ENCODE measurements around the gene RCAN1.
"Not testable (repeated sequence)": the region's sequence is repeated elsewhere in the genome, so short reads cannot be mapped to it uniquely, and the experiment has no call there.

GRCh38 chr21:34563370-34563769 lies 51.5 kb downstream of the RCAN1 start:
- TF ChIP-seq EP300 (IDR thresholded peaks at IDR 0.05); POLR2A (IDR thresholded peaks at IDR 0.05; ENCODE audit: low read length); CTCF (IDR thresholded peaks at IDR 0.05); MAZ (IDR thresholded peaks at IDR 0.05; ENCODE audit: borderline replicate concordance, low read depth, low read length); NR3C1 (IDR thresholded peaks at IDR 0.05); ZFP36 (IDR thresholded peaks at IDR 0.05; ENCODE audit: borderline replicate concordance, partially characterized antibody); FOSL2 (IDR thresholded peaks at IDR 0.05); FOSL2 (CRISPR knock-in tag; IDR thresholded peaks at IDR 0.05); RCOR1 (IDR thresholded peaks at IDR 0.05; ENCODE audit: low read depth, low read length); FOXS1 (CRISPR knock-in tag; IDR thresholded peaks at IDR 0.05); MYC (IDR thresholded peaks at IDR 0.05; ENCODE audit: borderline replicate concordance, low read length); KDM1A (IDR thresholded peaks at IDR 0.05; ENCODE audit: low read depth): not testable (repeated sequence)
- TF ChIP-seq, protein P1, sequence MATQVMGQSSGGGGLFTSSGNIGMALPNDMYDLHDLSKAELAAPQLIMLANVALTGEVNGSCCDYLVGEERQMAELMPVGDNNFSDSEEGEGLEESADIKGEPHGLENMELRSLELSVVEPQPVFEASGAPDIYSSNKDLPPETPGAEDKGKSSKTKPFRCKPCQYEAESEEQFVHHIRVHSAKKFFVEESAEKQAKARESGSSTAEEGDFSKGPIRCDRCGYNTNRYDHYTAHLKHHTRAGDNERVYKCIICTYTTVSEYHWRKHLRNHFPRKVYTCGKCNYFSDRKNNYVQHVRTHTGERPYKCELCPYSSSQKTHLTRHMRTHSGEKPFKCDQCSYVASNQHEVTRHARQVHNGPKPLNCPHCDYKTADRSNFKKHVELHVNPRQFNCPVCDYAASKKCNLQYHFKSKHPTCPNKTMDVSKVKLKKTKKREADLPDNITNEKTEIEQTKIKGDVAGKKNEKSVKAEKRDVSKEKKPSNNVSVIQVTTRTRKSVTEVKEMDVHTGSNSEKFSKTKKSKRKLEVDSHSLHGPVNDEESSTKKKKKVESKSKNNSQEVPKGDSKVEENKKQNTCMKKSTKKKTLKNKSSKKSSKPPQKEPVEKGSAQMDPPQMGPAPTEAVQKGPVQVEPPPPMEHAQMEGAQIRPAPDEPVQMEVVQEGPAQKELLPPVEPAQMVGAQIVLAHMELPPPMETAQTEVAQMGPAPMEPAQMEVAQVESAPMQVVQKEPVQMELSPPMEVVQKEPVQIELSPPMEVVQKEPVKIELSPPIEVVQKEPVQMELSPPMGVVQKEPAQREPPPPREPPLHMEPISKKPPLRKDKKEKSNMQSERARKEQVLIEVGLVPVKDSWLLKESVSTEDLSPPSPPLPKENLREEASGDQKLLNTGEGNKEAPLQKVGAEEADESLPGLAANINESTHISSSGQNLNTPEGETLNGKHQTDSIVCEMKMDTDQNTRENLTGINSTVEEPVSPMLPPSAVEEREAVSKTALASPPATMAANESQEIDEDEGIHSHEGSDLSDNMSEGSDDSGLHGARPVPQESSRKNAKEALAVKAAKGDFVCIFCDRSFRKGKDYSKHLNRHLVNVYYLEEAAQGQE (IDR thresholded peaks at IDR 0.05): not testable (repeated sequence)
